Fibroblast of skin of abdomen (primary cell): ENCODE data around the gene GGT5.
A peak's percentile ranks its signal among the peaks of the same experiment; 100 is the strongest.

Experiments used
- DNase-seq: peaks from one replicate; pipeline ENCODE4 v3.0.0-alpha.2; 2013

Gene GGT5

GRCh38 chr22:24181996-24182899 lies 62.6 kb downstream of the GGT5 start:
- DNase-seq = no peak

GRCh38 chr22:24181088-24181995 lies 63.5 kb downstream of the GGT5 start, which contains the start of gene SUSD2:
TSS of gene SUSD2 (plus strand) at chr22:24181487. CDS start at chr22:24181520, 33 bp downstream.
- DNase-seq = no peak

- no peak for DNase-seq
These were observed 64.4 kb downstream of the GGT5 start for GRCh38 chr22:24180316-24181087.

- DNase-seq = no peak
These were observed 65.2 kb downstream of the GGT5 start for GRCh38 chr22:24179478-24180210.

DNA sequence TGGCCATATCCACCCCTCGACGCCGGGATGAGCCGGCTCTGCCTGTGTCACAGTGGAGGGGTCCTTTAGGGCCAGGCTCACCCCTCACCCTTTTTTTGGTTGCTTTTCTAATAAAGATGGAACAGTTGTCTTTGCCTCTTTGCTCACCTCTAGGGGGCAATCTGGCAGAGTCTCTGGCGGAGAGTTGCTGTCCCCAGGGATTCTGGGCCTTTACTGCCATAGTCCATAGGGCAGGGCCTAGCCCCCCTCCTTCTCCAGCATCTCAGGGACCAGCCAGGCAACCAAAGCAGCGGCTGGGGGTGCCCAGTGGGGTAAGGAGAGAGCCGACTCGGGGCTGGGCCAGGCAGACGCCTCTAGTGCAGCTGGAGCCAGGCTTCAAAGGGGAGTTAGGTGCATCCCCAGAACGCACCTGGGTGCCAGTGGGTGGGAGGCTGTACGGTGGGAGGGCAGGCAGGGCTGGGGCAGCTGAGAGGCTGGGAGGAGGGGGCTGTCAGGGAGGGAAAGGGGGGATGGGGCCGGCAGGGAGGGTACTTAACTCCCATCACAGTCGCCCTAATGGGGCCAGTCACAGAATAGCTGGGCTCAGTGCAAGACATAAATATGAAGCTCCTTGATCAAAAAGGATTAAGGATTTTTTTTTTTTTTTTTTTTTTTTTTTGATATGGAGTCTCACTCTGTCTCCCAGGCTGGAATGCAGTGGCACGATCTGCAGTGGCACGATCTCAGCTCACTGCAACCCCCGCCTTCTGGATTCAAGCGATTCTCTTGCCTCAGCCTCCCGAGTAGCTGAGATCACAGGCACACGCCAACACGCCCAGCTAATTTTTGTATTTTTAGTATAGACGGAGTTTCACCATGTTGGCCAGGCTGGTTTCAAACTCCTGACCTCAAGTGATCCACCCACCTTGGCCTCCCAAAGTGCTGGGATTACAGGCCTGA lies 66.1 kb downstream of the GGT5 start:
- no peak for DNase-seq

DNA sequence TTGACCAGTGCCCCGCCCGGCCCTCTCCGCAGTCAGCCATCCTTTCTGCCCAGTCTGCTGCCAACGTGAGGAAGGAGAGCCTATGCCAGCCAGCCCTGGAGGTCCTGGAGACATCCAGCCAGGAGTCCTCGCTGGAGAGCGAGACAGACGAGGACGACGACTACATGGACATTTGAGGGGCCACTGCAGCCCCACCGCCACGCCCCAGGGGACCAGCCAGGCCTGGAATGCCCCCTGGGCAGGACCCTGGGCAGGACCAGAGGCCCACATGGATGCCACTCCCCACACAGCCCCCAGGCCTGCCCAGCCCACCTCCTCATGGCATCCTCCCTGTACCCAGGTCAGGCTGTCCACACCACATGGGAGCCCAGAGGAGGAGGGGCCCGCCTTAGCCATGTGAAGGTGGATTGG lies 66.9 kb downstream of the GGT5 start:
- DNase-seq = no peak

- no peak for DNase-seq
These were observed 67.4 kb downstream of the GGT5 start for GRCh38 chr22:24177456-24177855.

DNA sequence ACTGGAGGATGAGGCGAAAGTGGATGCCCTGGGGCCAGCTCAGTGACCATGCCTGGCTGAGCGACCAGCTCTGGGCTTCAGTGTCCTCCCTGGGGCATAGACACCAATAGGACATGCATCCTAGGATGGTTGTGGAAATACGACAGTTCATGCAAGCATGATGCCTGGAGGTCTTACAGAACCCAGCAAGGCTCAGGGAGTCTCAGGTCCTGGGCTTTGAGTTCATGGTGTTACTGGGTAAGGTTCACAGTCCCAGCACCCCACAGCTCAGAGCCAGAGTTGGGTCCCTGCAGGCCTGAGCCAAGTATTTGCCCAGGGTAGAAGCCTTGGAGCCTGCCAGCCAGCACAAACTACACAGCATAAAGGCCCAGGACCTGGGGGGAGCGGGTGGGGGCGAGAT lies 67.8 kb downstream of the GGT5 start:
- DNase-seq = no peak

DNA sequence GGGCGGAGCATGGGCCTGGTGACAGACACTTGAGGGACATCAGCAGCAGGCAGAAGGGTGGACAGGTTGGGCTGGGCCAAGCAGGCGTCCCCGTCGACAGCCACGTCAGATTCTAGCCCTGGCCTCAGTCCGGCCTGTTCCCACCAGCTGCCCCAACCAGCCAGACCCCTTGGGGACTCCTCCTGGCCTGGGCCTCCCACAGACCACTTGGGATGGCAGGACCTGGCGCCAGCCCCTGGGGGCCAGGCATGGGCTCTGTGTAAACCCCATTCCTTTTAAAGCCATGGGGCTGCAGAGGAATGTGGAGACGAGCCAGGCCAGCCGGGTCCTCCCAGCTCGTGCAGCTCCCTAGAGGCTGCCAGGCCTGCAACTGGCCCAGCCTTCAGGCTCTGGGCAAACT lies 68.3 kb downstream of the GGT5 start:
- DNase-seq = no peak

- no peak for DNase-seq
These were observed 68.8 kb downstream of the GGT5 start for GRCh38 chr22:24176040-24176439.

DNA sequence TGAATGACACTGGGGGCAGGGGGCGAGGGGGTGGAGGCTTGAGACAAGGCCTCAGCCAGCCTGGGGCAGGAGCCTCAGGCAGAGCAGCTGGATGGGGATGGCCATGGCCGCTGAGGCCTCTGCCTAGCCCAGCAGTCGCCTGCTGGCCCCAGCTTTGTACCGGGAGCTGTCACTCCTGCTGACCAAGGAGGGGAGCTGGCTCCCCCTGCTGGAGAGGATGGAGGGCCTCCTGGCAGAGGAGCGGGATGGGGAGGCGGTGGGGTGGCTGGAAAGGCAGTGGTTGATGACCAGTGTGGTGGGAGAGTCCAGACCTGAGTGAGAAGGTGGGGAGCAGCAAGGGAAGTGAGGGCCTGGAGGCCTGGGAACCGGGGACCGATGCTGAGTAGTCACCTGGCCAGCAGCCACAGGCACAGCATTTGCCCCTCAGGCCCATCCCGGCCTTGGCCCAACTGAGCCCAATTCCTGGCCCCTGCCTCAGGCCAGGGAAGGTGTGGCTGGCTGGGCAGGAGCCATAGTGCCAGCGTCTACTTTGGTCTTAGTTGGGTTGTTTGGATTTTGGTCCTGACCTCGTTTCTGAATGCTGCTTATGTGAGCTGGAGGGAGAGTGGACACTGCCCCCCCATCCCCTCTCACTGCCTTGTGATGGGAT lies 69.6 kb downstream of the GGT5 start:
- DNase-seq = peak; percentile 56

- no peak for DNase-seq
These were observed 73.1 kb downstream of the GGT5 start for GRCh38 chr22:24171822-24172221.

DNA sequence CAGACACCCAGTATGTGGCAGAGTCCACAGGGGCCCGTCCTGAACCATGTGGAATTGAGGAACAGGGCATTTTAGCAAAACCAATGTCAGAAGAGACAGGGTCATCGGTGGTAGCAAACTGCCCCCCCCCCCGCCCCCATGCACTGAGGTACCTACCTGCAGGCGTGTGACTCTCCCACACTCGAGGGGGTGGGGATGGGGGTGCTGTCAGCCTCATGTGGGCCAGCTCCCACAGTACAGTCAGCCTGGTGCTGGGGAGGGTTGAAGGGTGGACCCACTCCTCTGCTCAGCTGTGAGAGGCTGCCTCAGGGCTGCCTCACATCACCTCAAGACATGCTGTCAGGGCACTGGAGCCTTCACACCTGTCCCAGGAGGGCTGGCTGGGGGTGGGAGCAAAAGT lies 74.2 kb downstream of the GGT5 start:
- no peak for DNase-seq

GRCh38 chr22:24170188-24170587 lies 74.7 kb downstream of the GGT5 start:
- no peak for DNase-seq
